HepG2 (cell line): ENCODE results near the gene PIGN. TPM values are rescaled to one million over a fixed set of nuclear protein-coding genes. Genes with fewer than 3 reads are reported as not detected.

Source experiments
- ATF1 ChIP-seq: IDR thresholded peaks from 2 replicates; pipeline ENCODE4 v1.6.1; 2016; ENCODE audit warnings: mild to moderate bottlenecking, control low read depth
- CHD4 ChIP-seq: fragments of 200-600 bp; sonication (generic); IDR thresholded peaks from 2 replicates; pipeline ENCODE4 v1.7.0; 2017; ENCODE audit warnings: mild to moderate bottlenecking, low read length, borderline replicate concordance
- REL ChIP-seq: sonication (generic); formaldehyde crosslinking; conservative IDR thresholded peaks from 2 replicates; pipeline ENCODE4 v1.8.0; 2022; ENCODE audit warnings: mild to moderate bottlenecking, missing genetic modification reagents, moderate library complexity
- ZC3H4 ChIP-seq: sonication (generic); formaldehyde crosslinking; IDR thresholded peaks from 2 replicates; pipeline ENCODE4 v1.4.0; 2020; ENCODE audit warnings: missing genetic modification reagents, borderline replicate concordance
- ZFP90 ChIP-seq: sonication (generic); formaldehyde crosslinking; IDR thresholded peaks from 2 replicates; pipeline ENCODE4 v1.8.0; 2022; ENCODE audit warnings: missing genetic modification reagents, mild to moderate bottlenecking, inconsistent platforms, borderline replicate concordance
- ZNF567 ChIP-seq: sonication (generic); formaldehyde crosslinking; IDR thresholded peaks from 2 replicates; pipeline ENCODE4 v1.8.1; 2023; ENCODE audit warnings: mild to moderate bottlenecking, missing genetic modification reagents, borderline replicate concordance
- ZNF724P ChIP-seq: sonication (generic); formaldehyde crosslinking; IDR thresholded peaks from 2 replicates; pipeline ENCODE4 v1.8.0; 2022; ENCODE audit warnings: missing genetic modification reagents, borderline replicate concordance
- polyA plus RNA-seq, 8 experiments: library from polyadenylated mRNA; depleted of rRNA in 3 of 8; stranded (reverse) in 7 of 8; unstranded in 1 of 8; fragments of >200 nt; fragmentation: Illumina TruSeq in 4 of 8; extraction: Trizol in 4 of 8; gene quantifications; 2 replicates each; pipeline versions ENCODE4 v1.2.1 to v1.2.3, GENCODE V29; 2011 to 2016; ENCODE audit warnings: low read depth in 4 of 8, missing spikeins in 1 of 8, mixed read lengths in 1 of 8; ENCODE audit not compliant: insufficient read depth in 1 of 8
- total RNA-seq, 5 experiments: library from RNA; depleted of rRNA; stranded (reverse); fragments of >200 nt; fragmentation: Illumina TruSeq; extraction: Trizol; gene quantifications; 2 replicates each; pipeline ENCODE4 v1.2.3, GENCODE V29; 2016; ENCODE audit warnings: low read depth in 1 of 5
- TF ChIP-seq, protein P1 (sequence below): sonication (generic); formaldehyde crosslinking; IDR thresholded peaks from 2 replicates; pipeline ENCODE4 v1.4.0; 2020; ENCODE audit warnings: missing genetic modification reagents, borderline replicate concordance
- TF ChIP-seq, protein P2 (sequence below): sonication (generic); formaldehyde crosslinking; IDR thresholded peaks from 2 replicates; pipeline ENCODE4 v1.9.0; 2022; ENCODE audit warnings: missing genetic modification reagents, mild to moderate bottlenecking, borderline replicate concordance

PIGN gene
- total and polyA plus RNA-seq, 2 of the 13 experiments (the other 11 are each of a cell fraction or from before 2014, with no cell fraction given), result 15.5 to 33.6 TPM

DNA sequence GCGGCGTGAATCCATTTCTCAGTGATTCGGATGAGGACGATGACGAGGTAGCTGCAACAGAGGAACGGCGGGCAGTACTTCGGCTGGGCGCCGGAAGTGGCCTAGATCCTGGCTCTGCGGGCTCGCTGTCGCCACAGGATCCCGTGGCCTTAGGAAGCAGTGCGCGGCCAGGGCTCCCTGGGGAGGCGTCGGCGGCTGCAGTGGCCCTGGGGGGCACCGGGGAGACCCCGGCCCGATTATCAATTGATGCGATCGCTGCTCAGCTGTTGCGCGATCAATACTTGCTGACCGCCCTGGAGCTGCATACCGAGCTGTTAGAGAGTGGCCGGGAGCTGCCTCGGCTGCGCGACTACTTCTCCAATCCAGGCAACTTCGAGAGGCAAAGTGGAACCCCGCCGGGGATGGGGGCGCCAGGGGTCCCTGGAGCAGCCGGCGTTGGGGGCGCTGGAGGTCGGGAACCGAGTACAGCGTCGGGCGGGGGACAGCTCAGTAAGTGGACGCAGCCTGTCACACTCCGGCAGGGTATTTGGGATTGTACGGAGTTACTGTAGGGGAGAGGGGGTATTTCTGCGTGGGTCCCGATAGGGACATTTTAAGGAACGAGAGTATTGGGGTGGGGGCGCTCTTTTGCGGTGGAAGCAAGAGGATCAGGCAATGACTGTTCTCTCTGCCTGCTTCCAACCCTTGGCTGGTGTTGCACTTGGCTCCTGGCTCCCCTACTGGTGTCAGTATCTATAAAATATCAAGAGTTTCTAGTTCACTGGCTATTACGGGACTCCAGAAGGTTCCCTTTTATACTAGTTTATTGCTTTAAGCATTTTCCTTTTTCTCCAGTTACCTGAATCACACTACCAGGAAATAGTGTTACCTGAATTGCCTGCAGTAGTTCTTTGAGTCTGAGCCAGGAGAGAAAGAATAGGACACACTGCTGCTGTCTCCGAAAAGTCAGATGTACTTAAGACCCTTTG is 971 bp upstream of the PIGN start (continued):
- TF ChIP-seq, protein P1, sequence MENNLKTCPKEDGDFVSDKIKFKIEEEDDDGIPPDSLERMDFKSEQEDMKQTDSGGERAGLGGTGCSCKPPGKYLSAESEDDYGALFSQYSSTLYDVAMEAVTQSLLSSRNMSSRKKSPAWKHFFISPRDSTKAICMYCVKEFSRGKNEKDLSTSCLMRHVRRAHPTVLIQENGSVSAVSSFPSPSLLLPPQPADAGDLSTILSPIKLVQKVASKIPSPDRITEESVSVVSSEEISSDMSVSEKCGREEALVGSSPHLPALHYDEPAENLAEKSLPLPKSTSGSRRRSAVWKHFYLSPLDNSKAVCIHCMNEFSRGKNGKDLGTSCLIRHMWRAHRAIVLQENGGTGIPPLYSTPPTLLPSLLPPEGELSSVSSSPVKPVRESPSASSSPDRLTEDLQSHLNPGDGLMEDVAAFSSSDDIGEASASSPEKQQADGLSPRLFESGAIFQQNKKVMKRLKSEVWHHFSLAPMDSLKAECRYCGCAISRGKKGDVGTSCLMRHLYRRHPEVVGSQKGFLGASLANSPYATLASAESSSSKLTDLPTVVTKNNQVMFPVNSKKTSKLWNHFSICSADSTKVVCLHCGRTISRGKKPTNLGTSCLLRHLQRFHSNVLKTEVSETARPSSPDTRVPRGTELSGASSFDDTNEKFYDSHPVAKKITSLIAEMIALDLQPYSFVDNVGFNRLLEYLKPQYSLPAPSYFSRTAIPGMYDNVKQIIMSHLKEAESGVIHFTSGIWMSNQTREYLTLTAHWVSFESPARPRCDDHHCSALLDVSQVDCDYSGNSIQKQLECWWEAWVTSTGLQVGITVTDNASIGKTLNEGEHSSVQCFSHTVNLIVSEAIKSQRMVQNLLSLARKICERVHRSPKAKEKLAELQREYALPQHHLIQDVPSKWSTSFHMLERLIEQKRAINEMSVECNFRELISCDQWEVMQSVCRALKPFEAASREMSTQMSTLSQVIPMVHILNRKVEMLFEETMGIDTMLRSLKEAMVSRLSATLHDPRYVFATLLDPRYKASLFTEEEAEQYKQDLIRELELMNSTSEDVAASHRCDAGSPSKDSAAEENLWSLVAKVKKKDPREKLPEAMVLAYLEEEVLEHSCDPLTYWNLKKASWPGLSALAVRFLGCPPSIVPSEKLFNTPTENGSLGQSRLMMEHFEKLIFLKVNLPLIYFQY, result no peak
- no peak for TF ChIP-seq CHD4
- peak; percentile 46 for TF ChIP-seq ZFP90 (CRISPR knock-in tag)
- TF ChIP-seq, protein P2, sequence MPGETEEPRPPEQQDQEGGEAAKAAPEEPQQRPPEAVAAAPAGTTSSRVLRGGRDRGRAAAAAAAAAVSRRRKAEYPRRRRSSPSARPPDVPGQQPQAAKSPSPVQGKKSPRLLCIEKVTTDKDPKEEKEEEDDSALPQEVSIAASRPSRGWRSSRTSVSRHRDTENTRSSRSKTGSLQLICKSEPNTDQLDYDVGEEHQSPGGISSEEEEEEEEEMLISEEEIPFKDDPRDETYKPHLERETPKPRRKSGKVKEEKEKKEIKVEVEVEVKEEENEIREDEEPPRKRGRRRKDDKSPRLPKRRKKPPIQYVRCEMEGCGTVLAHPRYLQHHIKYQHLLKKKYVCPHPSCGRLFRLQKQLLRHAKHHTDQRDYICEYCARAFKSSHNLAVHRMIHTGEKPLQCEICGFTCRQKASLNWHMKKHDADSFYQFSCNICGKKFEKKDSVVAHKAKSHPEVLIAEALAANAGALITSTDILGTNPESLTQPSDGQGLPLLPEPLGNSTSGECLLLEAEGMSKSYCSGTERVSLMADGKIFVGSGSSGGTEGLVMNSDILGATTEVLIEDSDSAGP (CRISPR knock-in tag), result peak; percentile 1; the same call in 1 of the 2 replicates
- no peak for TF ChIP-seq ZC3H4 (CRISPR knock-in tag)
- no peak for TF ChIP-seq ATF1
- no peak for TF ChIP-seq ZNF724P (CRISPR knock-in tag)
- 0 out of 2 replicates have a peak, but pooled peaks have one; percentile 23 for TF ChIP-seq ZNF567
- 0 out of 2 replicates have a peak, but pooled peaks have one; percentile 54 for TF ChIP-seq REL (CRISPR knock-in tag)
